Transverse colon (tissue), 4 donors: ENCODE results near the gene GRPR. TPM values are rescaled to one million over a fixed set of nuclear protein-coding genes. Genes with fewer than 3 reads are reported as not detected.

ENCODE experiments used
- DNase-seq: peaks from one replicate; pipeline ENCODE4 v3.0.0-alpha.2; 2019
- H3K27ac ChIP-seq, 4 donors: fragments of 200-600 bp; sonication (generic); 2 replicates each; pipeline ENCODE4 v1.5.1; 2016 to 2018; ENCODE audit warnings: inconsistent platforms in 4 of 4
- H3K27me3 ChIP-seq: fragments of 200-600 bp; sonication (generic); 2 replicates; pipeline ENCODE4 v1.5.1; 2017; ENCODE audit warnings: inconsistent platforms
- H3K36me3 ChIP-seq, 4 donors: fragments of 200-600 bp; sonication (generic); 2 replicates each; pipeline ENCODE4 v1.5.1; 2017 to 2019; ENCODE audit warnings: inconsistent platforms in 4 of 4
- H3K4me1 ChIP-seq, 4 donors: fragments of 200-600 bp; sonication (generic); 2 replicates each; pipeline ENCODE4 v1.5.1; 2017 to 2020; ENCODE audit warnings: inconsistent platforms in 4 of 4
- H3K4me3 ChIP-seq, 4 donors: fragments of 200-600 bp; sonication (generic); 1 replicate in 1 of 4; 2 replicates in 3 of 4; pipeline versions ENCODE4 v1.5.1 to v1.6.1; 2017 to 2019; ENCODE audit warnings: inconsistent platforms in 4 of 4
- H3K9me3 ChIP-seq, 2 donors: fragments of 200-600 bp; sonication (generic); 2 replicates each; pipeline ENCODE4 v1.5.1; 2017 to 2019; ENCODE audit warnings: inconsistent platforms in 2 of 2
- EP300 ChIP-seq: sonication (generic); formaldehyde crosslinking; IDR thresholded peaks from one replicate; pipeline ENCODE4 v1.6.1; 2017; ENCODE audit warnings: antibody characterized with exemption, low read depth
- POLR2A ChIP-seq: fragments of 450-650 bp; IDR thresholded peaks from one replicate; pipeline ENCODE4 v1.6.1; 2016; ENCODE audit warnings: antibody characterized with exemption, mild to moderate bottlenecking, moderate library complexity
- POLR2AphosphoS5 ChIP-seq, 3 donors: sonication (generic); formaldehyde crosslinking; IDR thresholded peaks; one replicate each; pipeline ENCODE4 v1.6.1; 2016; ENCODE audit warnings: antibody characterized with exemption in 3 of 3
- WGBS, 2 donors: methylation state at CpG; one replicate each; pipeline ENCODE4 v1.1.5; 2018; ENCODE audit warnings: low coverage in 1 of 2; 5-methylcytosine and 5-hydroxymethylcytosine counted together
- in situ Hi-C, 4 donors: fragments of 200-750 bp; cut with MboI; loops; one replicate each; pipeline versions ENCODE4 v1.15.0 to v1.15.1; 2017; ENCODE audit warnings: low sequenced_read_pairs in 3 of 4, low pct_ligation_motif_present in 1 of 4, low pct_unique_long_range_greater_than_20kb in 1 of 4
- intact Hi-C: fragments of 100-400 bp; cut with DNase I; formaldehyde crosslinking; loops from one replicate; pipeline ENCODE4 v1.15.1; 2023; ENCODE audit warnings: low total_unique reads
- total RNA-seq, 4 donors: library from RNA; depleted of rRNA; stranded (reverse); fragments of >200 nt; gene quantifications; one replicate each; pipeline ENCODE4 v1.1.0, GENCODE V29; 2016
- TF ChIP-seq, protein P1 (sequence below), 5 experiments: fragments of 200-600 bp in 3 of 5; fragments of 450-650 bp in 2 of 5; sonication (generic) in 3 of 5; IDR thresholded peaks; 1 replicate in 2 of 5; 2 replicates in 3 of 5; pipeline ENCODE4 v1.5.1; 2016 to 2017; ENCODE audit warnings: antibody characterized with exemption in 5 of 5, inconsistent platforms in 3 of 5, mild to moderate bottlenecking in 2 of 5, moderate library complexity in 1 of 5

GRPR gene
- total RNA-seq, 4 donors from 2014 or later = 0.16 to 0.96 TPM; not detected in 2

- H3K27me3 ChIP-seq = no peaks in the 10 kb centered on the region
- no peak overlapping the region for H3K4me3 ChIP-seq
- no peaks in the 10 kb centered on the region for H3K4me1 ChIP-seq
- no peaks in the 10 kb centered on the region for H3K9me3 ChIP-seq
- no peak for DNase-seq
- no peaks in the 10 kb centered on the region for H3K36me3 ChIP-seq
- TF ChIP-seq, protein P1, sequence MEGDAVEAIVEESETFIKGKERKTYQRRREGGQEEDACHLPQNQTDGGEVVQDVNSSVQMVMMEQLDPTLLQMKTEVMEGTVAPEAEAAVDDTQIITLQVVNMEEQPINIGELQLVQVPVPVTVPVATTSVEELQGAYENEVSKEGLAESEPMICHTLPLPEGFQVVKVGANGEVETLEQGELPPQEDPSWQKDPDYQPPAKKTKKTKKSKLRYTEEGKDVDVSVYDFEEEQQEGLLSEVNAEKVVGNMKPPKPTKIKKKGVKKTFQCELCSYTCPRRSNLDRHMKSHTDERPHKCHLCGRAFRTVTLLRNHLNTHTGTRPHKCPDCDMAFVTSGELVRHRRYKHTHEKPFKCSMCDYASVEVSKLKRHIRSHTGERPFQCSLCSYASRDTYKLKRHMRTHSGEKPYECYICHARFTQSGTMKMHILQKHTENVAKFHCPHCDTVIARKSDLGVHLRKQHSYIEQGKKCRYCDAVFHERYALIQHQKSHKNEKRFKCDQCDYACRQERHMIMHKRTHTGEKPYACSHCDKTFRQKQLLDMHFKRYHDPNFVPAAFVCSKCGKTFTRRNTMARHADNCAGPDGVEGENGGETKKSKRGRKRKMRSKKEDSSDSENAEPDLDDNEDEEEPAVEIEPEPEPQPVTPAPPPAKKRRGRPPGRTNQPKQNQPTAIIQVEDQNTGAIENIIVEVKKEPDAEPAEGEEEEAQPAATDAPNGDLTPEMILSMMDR (IDR thresholded peaks at IDR 0.05) = no peak
- TF ChIP-seq EP300 (no peak), POLR2AphosphoS5 (IDR thresholded peaks at IDR 0.05) (no peak), POLR2A (no peak)
- intact Hi-C loops = no loop called here
- in situ Hi-C loops = loop anchor here in 1 of 4 donors (25.0 kb wide), 1 partner anchor 96 kb away; no protein-coding TSS in a partner anchor
- H3K27ac ChIP-seq = no peak overlapping the region
Observed at GRCh38 chrX:16140983-16141382, 17.6 kb downstream of the GRPR start.

- no peak overlapping the region for H3K27ac ChIP-seq
- no peak overlapping the region for H3K4me3 ChIP-seq
- H3K9me3 ChIP-seq = no peaks in the 10 kb centered on the region
- DNase-seq = no peak
- no peaks in the 10 kb centered on the region for H3K36me3 ChIP-seq
- H3K27me3 ChIP-seq = no peaks in the 10 kb centered on the region
- TF ChIP-seq, protein P1 (IDR thresholded peaks at IDR 0.05) = no peak
- no peak for TF ChIP-seq POLR2A
- TF ChIP-seq EP300 = no peak
- TF ChIP-seq POLR2AphosphoS5 (IDR thresholded peaks at IDR 0.05) = no peak
- intact Hi-C loops (no loop called here), in situ Hi-C loops (loop anchor here in 1 of 4 donors (25.0 kb wide), 1 partner anchor 96 kb away; no protein-coding TSS in a partner anchor)
- no peaks in the 10 kb centered on the region for H3K4me1 ChIP-seq
- WGBS, 2 donors = 69 to 85% methylated on average over 2 to 4 of the region's 4 CpGs
Observed at GRCh38 chrX:16141422-16142245, 18.3 kb downstream of the GRPR start.

DNA sequence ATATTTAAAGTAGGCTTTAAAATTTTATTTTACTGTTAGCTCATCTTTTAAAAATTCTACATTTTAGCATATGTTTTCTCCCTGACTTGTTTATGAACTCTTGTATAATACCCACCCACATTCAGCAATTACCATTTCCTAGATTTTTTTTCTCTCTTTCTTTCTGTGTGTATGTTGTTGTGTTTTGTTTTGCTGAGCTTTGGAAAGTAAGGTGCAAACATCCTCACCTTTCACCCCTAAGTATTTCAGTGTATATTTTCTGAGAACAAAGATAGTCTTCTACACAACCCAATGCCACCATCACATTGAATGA, 18.8 kb downstream of the GRPR start:
- no peak overlapping the region for H3K4me3 ChIP-seq
- intact Hi-C loops = no loop called here
- no peak for TF ChIP-seq POLR2A
- no peak for TF ChIP-seq POLR2AphosphoS5 (IDR thresholded peaks at IDR 0.05)
- TF ChIP-seq, protein P1 (IDR thresholded peaks at IDR 0.05) = no peak
- TF ChIP-seq EP300 = no peak
- no peak overlapping the region for H3K27ac ChIP-seq
- H3K9me3 ChIP-seq = no peaks in the 10 kb centered on the region
- in situ Hi-C loops = loop anchor here in 1 of 4 donors (25.0 kb wide), 1 partner anchor 95 kb away; no protein-coding TSS in a partner anchor
- H3K36me3 ChIP-seq = no peaks in the 10 kb centered on the region
- DNase-seq = no peak
- H3K4me1 ChIP-seq = no peaks in the 10 kb centered on the region
- H3K27me3 ChIP-seq = no peaks in the 10 kb centered on the region

- intact Hi-C loops = no loop called here
- Histone ChIP-seq H3K4me3 (no peak overlapping the region), H3K27me3 (no peaks in the 10 kb centered on the region), H3K9me3 (no peaks in the 10 kb centered on the region), H3K36me3 (no peaks in the 10 kb centered on the region), H3K4me1 (no peaks in the 10 kb centered on the region), H3K27ac (no peak overlapping the region)
- DNase-seq = no peak
- in situ Hi-C loops = loop anchor here in 1 of 4 donors (25.0 kb wide), 1 partner anchor 93 kb away; no protein-coding TSS in a partner anchor
- TF ChIP-seq POLR2AphosphoS5 (IDR thresholded peaks at IDR 0.05) (no peak), EP300 (no peak), POLR2A (no peak)
- TF ChIP-seq, protein P1 (IDR thresholded peaks at IDR 0.05) = no peak
Observed at GRCh38 chrX:16143968-16144367, 20.6 kb downstream of the GRPR start.
